LNCAP (cell line): Measurements from ENCODE around the gene FAM89B.

Experiments
- CTCF ChIP-seq: fragments of 450-650 bp; IDR thresholded peaks from 2 replicates; pipeline ENCODE4 v1.5.1; 2017; ENCODE audit warnings: mild to moderate bottlenecking

Gene FAM89B

GRCh38 chr11:65572356-65573051, at the start of gene FAM89B:
Gene FAM89B, plus strand, starts transcription at chr11:65572538. Its CDS starts 132 bp downstream, at chr11:65572670.
- no peak for TF ChIP-seq CTCF

- TF ChIP-seq CTCF: no peak
Observed at GRCh38 chr11:65524014-65524740, 48.2 kb upstream of the FAM89B start.

GRCh38 chr11:65524741-65525545, 47.4 kb upstream of the FAM89B start, which contains the start of gene SCYL1:
Gene SCYL1, plus strand, starts transcription at chr11:65525083. Its CDS starts 71 bp downstream, at chr11:65525154.
- no peak for TF ChIP-seq CTCF

GRCh38 chr11:65525546-65526480, 46.5 kb upstream of the FAM89B start:
- no peak for TF ChIP-seq CTCF

- TF ChIP-seq CTCF: no peak
Observed at GRCh38 chr11:65526744-65527143, 45.6 kb upstream of the FAM89B start.

GRCh38 chr11:65528819-65529350, 43.5 kb upstream of the FAM89B start:
- TF ChIP-seq CTCF: no peak
